Breast epithelium (tissue), 4 donors: ENCODE data around the gene ATP6V1B1. TPM values are rescaled to one million over a fixed set of nuclear protein-coding genes. Genes with fewer than 3 reads are reported as not detected.

Experiments
- DNase-seq, 2 donors: peaks; one replicate each; pipeline ENCODE4 v3.0.0-alpha.2; 2019; ENCODE audit warnings: low spot score in 2 of 2
- H3K27ac ChIP-seq, 2 donors: fragments of 200-600 bp; sonication (generic) in 1 of 2; one replicate each; pipeline ENCODE4 v1.5.1; 2016 to 2019; ENCODE audit warnings: mild to moderate bottlenecking in 1 of 2
- H3K27me3 ChIP-seq, 2 donors: fragments of 200-600 bp; sonication (generic) in 1 of 2; one replicate each; pipeline versions ENCODE4 v1.5.1 to v1.6.0; 2017 to 2019; ENCODE audit warnings: control low read depth in 1 of 2, mild to moderate bottlenecking in 1 of 2
- H3K36me3 ChIP-seq: fragments of 200-600 bp; one replicate; pipeline ENCODE4 v1.5.1; 2019
- H3K4me1 ChIP-seq, 2 donors: fragments of 200-600 bp; sonication (generic); one replicate each; pipeline ENCODE4 v1.5.1; 2016 to 2019; ENCODE audit warnings: control low read depth in 1 of 2
- H3K4me3 ChIP-seq, 3 donors: fragments of 200-600 bp; sonication (generic); 1 replicate in 2 of 3; 2 replicates in 1 of 3; pipeline ENCODE4 v1.5.1; 2016 to 2019; ENCODE audit warnings: mild to moderate bottlenecking in 3 of 3, moderate library complexity in 2 of 3
- H3K9me3 ChIP-seq, 2 donors: fragments of 200-600 bp; sonication (generic) in 1 of 2; one replicate each; pipeline ENCODE4 v1.5.1; 2016 to 2019; ENCODE audit warnings: control low read depth in 1 of 2
- CTCF ChIP-seq, 3 donors: fragments of 450-650 bp; IDR thresholded peaks; one replicate each; pipeline ENCODE4 v1.5.1; 2016 to 2017; ENCODE audit warnings: antibody characterized with exemption in 3 of 3, mild to moderate bottlenecking in 3 of 3, moderate library complexity in 3 of 3
- POLR2A ChIP-seq: fragments of 450-650 bp; IDR thresholded peaks from one replicate; pipeline ENCODE4 v1.6.1; 2016; ENCODE audit warnings: antibody characterized with exemption, mild to moderate bottlenecking, moderate library complexity
- POLR2AphosphoS5 ChIP-seq, 3 donors: sonication (generic); formaldehyde crosslinking; IDR thresholded peaks; one replicate each; pipeline ENCODE4 v1.6.1; 2017; ENCODE audit warnings: antibody characterized with exemption in 3 of 3
- intact Hi-C: fragments of 100-400 bp; cut with DNase I; formaldehyde crosslinking; loops from one replicate; pipeline ENCODE4 v1.15.1; 2023; ENCODE audit warnings: low total_unique reads
- total RNA-seq, 3 donors: library from RNA; depleted of rRNA; stranded (reverse); fragments of >200 nt; gene quantifications; one replicate each; pipeline ENCODE4 v1.1.0, GENCODE V29; 2016

Gene ATP6V1B1
- total RNA-seq, 3 donors from 2014 or later, result 1.8 to 38.2 (median 4.6) TPM

GRCh38 chr2:70949086-70949485 is 13.4 kb downstream of the ATP6V1B1 start:
- H3K36me3 ChIP-seq, result no peaks in the 10 kb centered on the region
- H3K9me3 ChIP-seq, result no peaks in the 10 kb centered on the region
- no peak overlapping the region for H3K4me3 ChIP-seq
- no peaks in the 10 kb centered on the region for H3K4me1 ChIP-seq
- H3K27ac ChIP-seq, result no peak overlapping the region
- DNase-seq, result peak in 1 of 2 donors; percentile 12
- TF ChIP-seq CTCF (IDR thresholded peaks at IDR 0.05) (no peak), POLR2A (no peak), POLR2AphosphoS5 (IDR thresholded peaks at IDR 0.05) (no peak)
- intact Hi-C loops, result no loop called here
- no peaks in the 10 kb centered on the region for H3K27me3 ChIP-seq

- Histone ChIP-seq H3K4me3 (no peak overlapping the region), H3K27ac (no peak overlapping the region), H3K27me3 (no peaks in the 10 kb centered on the region), H3K36me3 (no peaks in the 10 kb centered on the region), H3K4me1 (no peaks in the 10 kb centered on the region), H3K9me3 (no peaks in the 10 kb centered on the region)
- DNase-seq, result no peak
- intact Hi-C loops, result loop anchor here (5.0 kb wide), 1 partner anchor 1108 kb away; no protein-coding TSS in a partner anchor
- TF ChIP-seq POLR2AphosphoS5 (IDR thresholded peaks at IDR 0.05) (no peak), POLR2A (no peak), CTCF (IDR thresholded peaks at IDR 0.05) (no peak)
Measured at GRCh38 chr2:70954886-70955285, 19.2 kb downstream of the ATP6V1B1 start.

GRCh38 chr2:70956141-70956540 is 20.4 kb downstream of the ATP6V1B1 start:
- H3K36me3 ChIP-seq, result no peaks in the 10 kb centered on the region
- H3K4me1 ChIP-seq, result no peaks in the 10 kb centered on the region
- DNase-seq, result no peak
- H3K9me3 ChIP-seq, result no peaks in the 10 kb centered on the region
- no peak overlapping the region for H3K27ac ChIP-seq
- no peak overlapping the region for H3K4me3 ChIP-seq
- intact Hi-C loops, result loop anchor here (5.0 kb wide), 1 partner anchor 1109 kb away; no protein-coding TSS in a partner anchor
- TF ChIP-seq POLR2AphosphoS5 (IDR thresholded peaks at IDR 0.05) (no peak), POLR2A (no peak), CTCF (IDR thresholded peaks at IDR 0.05) (no peak)
- H3K27me3 ChIP-seq, result no peaks in the 10 kb centered on the region

GRCh38 chr2:70957798-70958197 is 22.1 kb downstream of the ATP6V1B1 start:
- no peaks in the 10 kb centered on the region for H3K27me3 ChIP-seq

More at GRCh38 chr2:70957798-70958197, 22.1 kb downstream of the ATP6V1B1 start:
- DNase-seq, result peak in 1 of 2 donors; percentile 4
- Histone ChIP-seq H3K4me1 (no peaks in the 10 kb centered on the region), H3K27ac (no peak overlapping the region), H3K4me3 (no peak overlapping the region), H3K36me3 (no peaks in the 10 kb centered on the region), H3K9me3 (no peaks in the 10 kb centered on the region)
- intact Hi-C loops, result loop anchor here (5.0 kb wide), 1 partner anchor 1110 kb away; no protein-coding TSS in a partner anchor
- no peak for TF ChIP-seq CTCF (IDR thresholded peaks at IDR 0.05)
- no peak for TF ChIP-seq POLR2A
- TF ChIP-seq POLR2AphosphoS5 (IDR thresholded peaks at IDR 0.05), result no peak
